NB4 (cell line): ENCODE results near the gene ZNF397.

Source experiments
- MYC ChIP-seq: IDR thresholded peaks from 2 replicates; pipeline ENCODE4 v1.6.1; 2011; ENCODE audit warnings: low read depth, low read length
- POLR2A ChIP-seq: IDR thresholded peaks from 2 replicates; pipeline ENCODE4 v1.6.1; 2011; ENCODE audit warnings: mild to moderate bottlenecking; ENCODE audit not compliant: insufficient read length; ENCODE audit errors: extremely low read depth
- TF ChIP-seq, protein P1 (sequence below): IDR thresholded peaks from one replicate; pipeline ENCODE4 v1.5.1; 2012; ENCODE audit warnings: low read depth, low read length
- TF ChIP-seq, protein P2 (sequence below): IDR thresholded peaks from 2 replicates; pipeline ENCODE4 v1.6.1; 2011; ENCODE audit warnings: low read depth, low read length

DNA sequence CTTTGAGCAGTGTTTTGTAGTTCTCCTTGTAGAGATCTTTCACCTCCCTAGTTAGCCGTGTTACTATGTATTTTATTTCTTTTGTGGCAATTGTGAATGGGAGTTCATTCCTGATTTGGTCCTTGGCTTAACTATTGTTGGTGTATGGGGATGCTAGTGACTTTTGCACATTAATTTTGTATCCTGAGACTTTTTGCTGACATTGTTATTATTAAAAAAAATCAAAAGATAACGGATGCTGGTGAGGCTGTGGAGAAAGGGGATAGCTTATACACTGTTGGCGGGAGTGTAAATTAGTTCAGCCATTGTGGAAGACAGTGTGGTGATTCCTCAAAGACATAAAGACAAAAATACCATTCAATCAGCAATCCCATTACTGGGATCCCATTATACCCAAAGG lies 17.0 kb upstream of the ZNF397 start:
- TF ChIP-seq, protein P1, sequence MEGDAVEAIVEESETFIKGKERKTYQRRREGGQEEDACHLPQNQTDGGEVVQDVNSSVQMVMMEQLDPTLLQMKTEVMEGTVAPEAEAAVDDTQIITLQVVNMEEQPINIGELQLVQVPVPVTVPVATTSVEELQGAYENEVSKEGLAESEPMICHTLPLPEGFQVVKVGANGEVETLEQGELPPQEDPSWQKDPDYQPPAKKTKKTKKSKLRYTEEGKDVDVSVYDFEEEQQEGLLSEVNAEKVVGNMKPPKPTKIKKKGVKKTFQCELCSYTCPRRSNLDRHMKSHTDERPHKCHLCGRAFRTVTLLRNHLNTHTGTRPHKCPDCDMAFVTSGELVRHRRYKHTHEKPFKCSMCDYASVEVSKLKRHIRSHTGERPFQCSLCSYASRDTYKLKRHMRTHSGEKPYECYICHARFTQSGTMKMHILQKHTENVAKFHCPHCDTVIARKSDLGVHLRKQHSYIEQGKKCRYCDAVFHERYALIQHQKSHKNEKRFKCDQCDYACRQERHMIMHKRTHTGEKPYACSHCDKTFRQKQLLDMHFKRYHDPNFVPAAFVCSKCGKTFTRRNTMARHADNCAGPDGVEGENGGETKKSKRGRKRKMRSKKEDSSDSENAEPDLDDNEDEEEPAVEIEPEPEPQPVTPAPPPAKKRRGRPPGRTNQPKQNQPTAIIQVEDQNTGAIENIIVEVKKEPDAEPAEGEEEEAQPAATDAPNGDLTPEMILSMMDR = no peak
- TF ChIP-seq POLR2A (no peak), MYC (no peak)
- TF ChIP-seq, protein P2, sequence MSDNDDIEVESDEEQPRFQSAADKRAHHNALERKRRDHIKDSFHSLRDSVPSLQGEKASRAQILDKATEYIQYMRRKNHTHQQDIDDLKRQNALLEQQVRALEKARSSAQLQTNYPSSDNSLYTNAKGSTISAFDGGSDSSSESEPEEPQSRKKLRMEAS = no peak
